Prostate gland (tissue), 2 donors: Measurements from ENCODE around the gene PRG3.

Source experiments
- POLR2A ChIP-seq: fragments of 450-650 bp; IDR thresholded peaks from one replicate; pipeline ENCODE4 v1.6.1; 2016; ENCODE audit warnings: antibody characterized with exemption, mild to moderate bottlenecking
- POLR2AphosphoS5 ChIP-seq: sonication (generic); formaldehyde crosslinking; IDR thresholded peaks from one replicate; pipeline ENCODE4 v1.6.1; 2017; ENCODE audit warnings: antibody characterized with exemption
- TF ChIP-seq, protein P1 (sequence below), 4 experiments: fragments of 200-600 bp in 2 of 4; fragments of 450-650 bp in 2 of 4; sonication (generic) in 2 of 4; IDR thresholded peaks; 1 replicate in 3 of 4; 2 replicates in 1 of 4; pipeline ENCODE4 v1.5.1; 2016 to 2019; ENCODE audit warnings: antibody characterized with exemption in 4 of 4, mild to moderate bottlenecking in 2 of 4, moderate library complexity in 2 of 4

DNA sequence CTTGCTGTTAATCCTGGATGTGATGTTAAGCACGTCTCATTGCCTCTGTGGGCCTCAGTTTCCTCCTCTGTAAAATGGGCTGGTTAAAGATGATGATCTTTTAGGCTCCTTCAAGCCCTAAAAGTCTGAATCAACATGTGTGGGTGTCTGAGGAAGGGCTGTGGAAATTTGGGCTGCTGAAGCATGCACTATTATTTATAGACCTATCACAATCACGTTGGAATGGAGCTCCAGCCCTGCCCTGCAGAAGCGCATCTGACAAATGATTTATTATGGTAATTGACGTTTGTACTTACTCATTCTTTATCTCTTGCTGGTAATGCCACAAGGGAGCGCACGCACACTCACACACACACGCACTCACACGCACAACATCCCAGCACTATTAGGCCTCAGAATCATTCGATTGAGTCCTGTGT lies 22.4 kb downstream of the PRG3 start:
- TF ChIP-seq, protein P1, sequence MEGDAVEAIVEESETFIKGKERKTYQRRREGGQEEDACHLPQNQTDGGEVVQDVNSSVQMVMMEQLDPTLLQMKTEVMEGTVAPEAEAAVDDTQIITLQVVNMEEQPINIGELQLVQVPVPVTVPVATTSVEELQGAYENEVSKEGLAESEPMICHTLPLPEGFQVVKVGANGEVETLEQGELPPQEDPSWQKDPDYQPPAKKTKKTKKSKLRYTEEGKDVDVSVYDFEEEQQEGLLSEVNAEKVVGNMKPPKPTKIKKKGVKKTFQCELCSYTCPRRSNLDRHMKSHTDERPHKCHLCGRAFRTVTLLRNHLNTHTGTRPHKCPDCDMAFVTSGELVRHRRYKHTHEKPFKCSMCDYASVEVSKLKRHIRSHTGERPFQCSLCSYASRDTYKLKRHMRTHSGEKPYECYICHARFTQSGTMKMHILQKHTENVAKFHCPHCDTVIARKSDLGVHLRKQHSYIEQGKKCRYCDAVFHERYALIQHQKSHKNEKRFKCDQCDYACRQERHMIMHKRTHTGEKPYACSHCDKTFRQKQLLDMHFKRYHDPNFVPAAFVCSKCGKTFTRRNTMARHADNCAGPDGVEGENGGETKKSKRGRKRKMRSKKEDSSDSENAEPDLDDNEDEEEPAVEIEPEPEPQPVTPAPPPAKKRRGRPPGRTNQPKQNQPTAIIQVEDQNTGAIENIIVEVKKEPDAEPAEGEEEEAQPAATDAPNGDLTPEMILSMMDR (IDR thresholded peaks at IDR 0.05), result no peak
- TF ChIP-seq POLR2AphosphoS5 (no peak), POLR2A (no peak)
